ENCODE results near the gene ZNF343. TPM values are rescaled to one million over a fixed set of nuclear protein-coding genes. Genes with fewer than 3 reads are reported as not detected.

The ZNF343 gene
- total and polyA plus RNA-seq, 2 of the 4 experiments (the other 2 are of a cell fraction), result 7.8 to 26.2 TPM

DNA sequence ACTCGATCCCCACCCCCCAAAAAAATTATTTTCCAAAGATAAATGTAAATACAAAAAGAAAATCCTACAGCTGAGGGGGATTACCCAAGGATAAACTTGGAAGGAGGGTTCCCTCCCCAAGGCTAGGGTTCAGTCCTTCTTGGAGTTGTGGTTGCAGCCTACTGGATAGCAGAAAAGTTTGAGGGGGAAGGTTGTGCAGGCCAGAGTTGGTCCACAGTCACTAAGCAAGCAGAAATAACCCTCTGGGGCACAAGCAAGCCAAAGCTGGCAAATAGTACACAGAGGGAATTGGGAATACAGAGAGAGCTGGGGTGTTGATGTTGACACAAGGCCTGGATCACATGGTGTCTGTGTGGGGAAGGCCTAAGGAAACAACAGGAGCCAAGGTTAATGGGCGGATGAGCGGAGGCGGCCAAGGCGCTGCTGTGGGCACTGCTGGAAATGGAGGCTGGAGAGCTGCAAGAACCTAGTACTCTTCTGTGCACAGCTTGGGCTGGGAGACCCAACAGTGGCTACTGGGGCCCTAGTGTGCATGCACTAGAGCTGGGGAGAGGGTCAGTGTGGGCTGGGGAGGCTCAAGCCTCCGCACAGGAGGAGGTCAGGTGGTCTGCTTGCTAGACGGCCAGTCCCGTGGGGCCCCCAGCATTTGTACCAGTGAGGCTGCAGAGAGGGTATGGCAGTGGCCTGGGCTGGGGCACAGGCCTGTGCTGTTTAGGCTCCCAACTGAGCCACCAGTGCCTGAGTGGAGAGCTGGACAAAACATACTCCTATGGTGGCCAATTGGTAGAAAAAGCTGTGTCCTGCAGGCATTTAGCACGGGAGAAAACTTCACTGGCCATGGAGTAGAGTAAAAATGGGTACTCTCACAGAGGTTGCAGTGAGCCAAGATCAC, 32.6 kb downstream of the ZNF343 start:
- Histone ChIP-seq H2BK15ac (ENCODE audit: low read depth, low read length) (no peak overlapping the region), H3K4me3 (ENCODE audit: insufficient read depth, low read depth, low read length) (no peak overlapping the region), H3K4ac (ENCODE audit: low read depth, low read length) (no peak overlapping the region), H4K5ac (ENCODE audit: low read depth, low read length) (no peak overlapping the region), H3K9me3 (ENCODE audit: control insufficient read depth, insufficient read depth, low read length) (no peaks in the 10 kb centered on the region), H3K4me1 (ENCODE audit: control insufficient read depth, insufficient read depth, low read length) (no peaks in the 10 kb centered on the region), H3K79me1 (ENCODE audit: low read depth in 1 of 2, low read length in 2 of 2) (peaks cover 7 to 8% of the 10 kb centered on the region in 2 experiments; a peak in 3 of 4 replicates), H2AK9ac (replicated peaks; ENCODE audit: low read depth, low read length, poor library complexity) (no peak overlapping the region), H3K9ac (ENCODE audit: low read depth, low read length) (no peak overlapping the region), H2BK20ac (ENCODE audit: low read depth, low read length) (no peak overlapping the region), H3K9me1 (ENCODE audit: insufficient read depth, low read length) (peaks cover 4% of the 10 kb centered on the region; the same call in 1 of the 2 replicates), H3K14ac (replicated peaks; ENCODE audit: low read depth, low read length) (no peak overlapping the region), H4K20me1 (ENCODE audit: insufficient read depth, low read length) (no peaks in the 10 kb centered on the region), H3K27ac (ENCODE audit: insufficient read depth, low read length) (no peak overlapping the region), H2BK120ac (ENCODE audit: low read depth, low read length) (no peak overlapping the region), H3K4me2 (ENCODE audit: low read depth, low read length) (no peak overlapping the region), H3K27me3 (ENCODE audit: control insufficient read depth, insufficient read depth, low read length) (no peaks in the 10 kb centered on the region), H3K18ac (ENCODE audit: low read depth, low read length) (no peak overlapping the region), H2AFZ (replicated peaks; ENCODE audit: low read length, poor library complexity) (no peak overlapping the region), H3K36me3 (ENCODE audit: control insufficient read depth, insufficient read depth, low read length) (peaks cover 4% of the 10 kb centered on the region), H4K91ac (ENCODE audit: insufficient read depth, low read depth, low read length) (no peak overlapping the region), H2AK5ac (ENCODE audit: low read depth, low read length) (no peak overlapping the region), H3K56ac (ENCODE audit: extremely low read depth, insufficient read depth, low read length) (no peak overlapping the region), H2BK5ac (ENCODE audit: low read depth, low read length, poor library complexity, severe bottlenecking) (no peak overlapping the region), H4K8ac (ENCODE audit: low read depth in 2 of 2, low read length in 2 of 2) (no peak overlapping the region), H3K23ac (ENCODE audit: low read depth, low read length) (no peak overlapping the region)
- DNase-seq (no peak), ATAC-seq (ENCODE audit: low read depth) (no peak)
- ChIA-PET POLR2A (ENCODE audit: unreplicated experiment) (no interaction called here), CTCF (interaction anchor here (0.5 kb wide), 1 partner anchor 19 kb away, joined by 6 read pairs; no protein-coding TSS in a partner anchor)
- in situ Hi-C loops (cut with MboI; ENCODE audit: low sequenced_read_pairs), result no loop called here
- 100% methylated on average over 4 of the region's 9 CpGs; no CpG with 5 or more reads in 1 of the 2 experiments for whole genome bisulfite sequencing, 2 experiments (ENCODE audit: extremely low coverage in 2 of 2, insufficient read length in 1 of 2)
- TF ChIP-seq CEBPB (IDR thresholded peaks at IDR 0.05; ENCODE audit: low read depth, low read length) (no peak), CHD1 (IDR thresholded peaks at IDR 0.05; ENCODE audit: low read depth, low read length) (no peak), BHLHE40 (IDR thresholded peaks at IDR 0.05; ENCODE audit: low read depth, low read length) (no peak), MAZ (IDR thresholded peaks at IDR 0.05; ENCODE audit: borderline replicate concordance, low read depth, low read length) (no peak), NFE2L2 (IDR thresholded peaks at IDR 0.05; ENCODE audit: low read depth, low read length) (no peak), POLR2A (IDR thresholded peaks at IDR 0.05; ENCODE audit: low read depth, low read length) (no peak), MAFK (IDR thresholded peaks at IDR 0.05; ENCODE audit: low read depth, low read length) (no peak)
- TF ChIP-seq, protein P1, sequence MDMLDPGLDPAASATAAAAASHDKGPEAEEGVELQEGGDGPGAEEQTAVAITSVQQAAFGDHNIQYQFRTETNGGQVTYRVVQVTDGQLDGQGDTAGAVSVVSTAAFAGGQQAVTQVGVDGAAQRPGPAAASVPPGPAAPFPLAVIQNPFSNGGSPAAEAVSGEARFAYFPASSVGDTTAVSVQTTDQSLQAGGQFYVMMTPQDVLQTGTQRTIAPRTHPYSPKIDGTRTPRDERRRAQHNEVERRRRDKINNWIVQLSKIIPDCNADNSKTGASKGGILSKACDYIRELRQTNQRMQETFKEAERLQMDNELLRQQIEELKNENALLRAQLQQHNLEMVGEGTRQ (IDR thresholded peaks at IDR 0.05; ENCODE audit: low read depth, low read length), result no peak
- dilution Hi-C loops (cut with HindIII; ENCODE audit: low sequenced_read_pairs, unreplicated experiment), result no loop called here
- intact Hi-C loops (cut with micrococcal nuclease), result no loop called here
- no TSS peak for BruUV-seq (replicated peaks)

Data from IMR-90 (cell line).